ENCODE data around the gene CPED1. TPM values are rescaled to one million over a fixed set of nuclear protein-coding genes. Genes with fewer than 3 reads are reported as not detected.
"Not testable (repeated sequence)": the region's sequence is repeated elsewhere in the genome, so short reads cannot be mapped to it uniquely, and the experiment has no call there.

CPED1 gene
- total RNA-seq, 1 experiment from 2014 or later: 1.8 TPM

DNA sequence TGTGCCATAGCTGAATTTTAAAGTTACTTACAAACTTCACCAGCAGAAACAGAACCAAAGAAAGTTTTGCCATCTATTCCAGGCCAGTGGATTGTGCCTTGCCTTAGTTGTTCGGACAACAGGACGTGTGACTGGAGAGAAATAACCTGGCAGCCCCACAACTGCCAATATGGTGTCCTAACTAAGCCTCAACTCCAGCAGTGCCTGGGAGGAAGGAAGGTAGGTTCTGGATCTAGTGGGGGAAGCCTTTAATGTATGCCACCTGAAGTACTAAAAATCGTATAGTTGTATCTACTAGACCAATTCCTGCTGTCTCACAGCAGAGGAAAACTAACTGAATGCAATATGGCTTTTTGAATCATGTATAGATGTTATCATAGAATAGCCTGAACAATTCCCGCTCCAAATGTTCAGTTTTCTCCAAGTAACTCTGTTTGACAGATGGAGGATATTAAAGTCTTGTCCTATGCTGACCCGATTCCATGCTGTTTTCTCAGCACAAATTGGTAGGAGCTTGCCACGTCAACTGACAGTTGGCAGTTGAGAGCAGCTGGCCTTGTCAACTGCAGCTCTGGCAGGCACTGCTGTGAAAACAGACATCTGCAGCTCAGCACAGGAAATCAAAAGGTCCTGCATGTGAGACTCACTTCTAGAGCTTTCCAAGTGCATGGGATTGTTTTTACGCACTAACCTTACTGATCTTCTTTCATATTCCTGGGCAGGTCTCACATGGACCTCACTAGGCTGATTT, 255.8 kb downstream of the CPED1 start:
- no peak overlapping the region for H2AFZ ChIP-seq (ENCODE audit: low read length)
- TF ChIP-seq EZH2phosphoT487 (IDR thresholded peaks at IDR 0.05; ENCODE audit: borderline replicate concordance, low read length) (no peak), EZH2 (IDR thresholded peaks at IDR 0.05; ENCODE audit: low read length, unreplicated experiment) (no peak)
- TF ChIP-seq, protein P1, sequence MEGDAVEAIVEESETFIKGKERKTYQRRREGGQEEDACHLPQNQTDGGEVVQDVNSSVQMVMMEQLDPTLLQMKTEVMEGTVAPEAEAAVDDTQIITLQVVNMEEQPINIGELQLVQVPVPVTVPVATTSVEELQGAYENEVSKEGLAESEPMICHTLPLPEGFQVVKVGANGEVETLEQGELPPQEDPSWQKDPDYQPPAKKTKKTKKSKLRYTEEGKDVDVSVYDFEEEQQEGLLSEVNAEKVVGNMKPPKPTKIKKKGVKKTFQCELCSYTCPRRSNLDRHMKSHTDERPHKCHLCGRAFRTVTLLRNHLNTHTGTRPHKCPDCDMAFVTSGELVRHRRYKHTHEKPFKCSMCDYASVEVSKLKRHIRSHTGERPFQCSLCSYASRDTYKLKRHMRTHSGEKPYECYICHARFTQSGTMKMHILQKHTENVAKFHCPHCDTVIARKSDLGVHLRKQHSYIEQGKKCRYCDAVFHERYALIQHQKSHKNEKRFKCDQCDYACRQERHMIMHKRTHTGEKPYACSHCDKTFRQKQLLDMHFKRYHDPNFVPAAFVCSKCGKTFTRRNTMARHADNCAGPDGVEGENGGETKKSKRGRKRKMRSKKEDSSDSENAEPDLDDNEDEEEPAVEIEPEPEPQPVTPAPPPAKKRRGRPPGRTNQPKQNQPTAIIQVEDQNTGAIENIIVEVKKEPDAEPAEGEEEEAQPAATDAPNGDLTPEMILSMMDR (conservative IDR thresholded peaks at IDR 0.05; ENCODE audit: low read depth, low read length): no peak
- no TSS peak for BruUV-seq (replicated peaks)
- no peaks in the 10 kb centered on the region for H3K9me2 ChIP-seq (replicated peaks; ENCODE audit: low read length)
- no peaks in the 10 kb centered on the region for H3K27me3 ChIP-seq (ENCODE audit: low read length)
- H3K27ac ChIP-seq (ENCODE audit: low read length): no peak overlapping the region
- CTCF ChIA-PET: no interaction called here
- H3K9ac ChIP-seq (ENCODE audit: low read length): no peak overlapping the region
- H3F3A ChIP-seq (ENCODE audit: low read length, unreplicated experiment): no peaks in the 10 kb centered on the region
- no peak overlapping the region for H3K4me3 ChIP-seq (ENCODE audit: low read length)
- H3K4me1 ChIP-seq (ENCODE audit: insufficient read depth, low read length): no peaks in the 10 kb centered on the region
- no peak for DNase-seq
- H3K9me3 ChIP-seq (ENCODE audit: low read length): no peaks in the 10 kb centered on the region
- no peaks in the 10 kb centered on the region for H3K36me3 ChIP-seq (ENCODE audit: low read depth, low read length)
- intact Hi-C loops (cut with micrococcal nuclease): no loop called here
- POLR2A ChIA-PET (ENCODE audit: unreplicated experiment): no interaction called here
- H4K20me1 ChIP-seq (ENCODE audit: low read length): no peaks in the 10 kb centered on the region
- no peak for ATAC-seq
- H3K4me2 ChIP-seq (ENCODE audit: low read length): no peak overlapping the region
- no peaks in the 10 kb centered on the region for H3K79me2 ChIP-seq (ENCODE audit: low read length)

DNA sequence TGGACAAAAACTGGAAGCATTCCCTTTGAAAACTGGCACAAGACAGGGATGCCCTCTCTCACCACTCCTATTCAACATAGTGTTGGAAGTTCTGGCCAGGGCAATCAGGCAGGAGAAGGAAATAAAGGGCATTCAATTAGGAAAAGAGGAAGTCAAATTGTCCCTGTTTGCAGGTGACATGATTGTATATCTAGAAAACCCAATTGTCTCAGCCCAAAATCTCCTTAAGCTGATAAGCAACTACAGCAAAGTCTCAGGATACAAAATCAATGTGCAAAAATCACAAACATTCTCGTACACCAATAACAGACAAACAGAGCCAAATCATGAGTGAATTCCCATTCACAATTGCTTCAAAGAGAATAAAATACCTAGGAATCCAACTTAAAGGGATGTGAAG, 262.9 kb downstream of the CPED1 start:
- H3K79me2 ChIP-seq (ENCODE audit: low read length); intact Hi-C loops (cut with micrococcal nuclease); H2AFZ ChIP-seq (ENCODE audit: low read length); H3K9me3 ChIP-seq (ENCODE audit: low read length); ATAC-seq; H3K36me3 ChIP-seq (ENCODE audit: low read depth, low read length); H3K4me1 ChIP-seq (ENCODE audit: insufficient read depth, low read length); CTCF ChIA-PET; H3K9me2 ChIP-seq (replicated peaks; ENCODE audit: low read length); H4K20me1 ChIP-seq (ENCODE audit: low read length); H3K27me3 ChIP-seq (ENCODE audit: low read length); H3K4me3 ChIP-seq (ENCODE audit: low read length); POLR2A ChIA-PET (ENCODE audit: unreplicated experiment); H3K9ac ChIP-seq (ENCODE audit: low read length); DNase-seq; H3K4me2 ChIP-seq (ENCODE audit: low read length); H3K27ac ChIP-seq (ENCODE audit: low read length); H3F3A ChIP-seq (ENCODE audit: low read length, unreplicated experiment); BruUV-seq (replicated peaks): not testable (repeated sequence)

DNA sequence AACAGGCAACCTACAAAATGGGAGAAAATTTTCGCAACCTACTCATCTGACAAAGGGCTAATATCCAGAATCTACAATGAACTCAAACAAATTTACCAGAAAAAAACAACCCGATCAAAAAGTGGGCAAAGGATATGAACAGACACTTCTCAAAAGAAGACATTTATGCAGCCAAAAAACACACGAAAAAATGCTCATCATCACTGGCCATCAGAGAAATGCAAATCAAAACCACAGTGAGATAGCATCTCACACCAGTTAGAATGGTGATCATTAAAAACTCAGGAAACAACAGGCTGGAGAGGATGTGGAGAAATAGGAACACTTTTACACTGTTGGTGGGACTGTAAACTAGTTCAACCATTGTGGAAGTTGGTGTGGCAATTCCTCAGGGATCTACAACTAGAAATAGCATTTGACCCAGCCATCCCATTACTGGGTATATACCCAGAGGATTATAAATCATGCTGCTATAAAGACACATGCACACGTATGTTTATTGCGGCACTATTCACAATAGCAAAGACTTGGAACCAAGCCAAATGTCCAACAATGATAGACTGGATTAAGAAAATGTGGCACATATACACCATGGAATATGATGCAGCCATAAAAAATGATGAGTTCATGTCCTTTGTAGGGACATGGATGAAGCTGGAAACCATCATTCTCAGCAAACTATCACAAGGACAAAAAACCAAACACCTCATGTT, 264.2 kb downstream of the CPED1 start:
- H3K9me3 ChIP-seq (ENCODE audit: low read length); H4K20me1 ChIP-seq (ENCODE audit: low read length); H3K36me3 ChIP-seq (ENCODE audit: low read depth, low read length); DNase-seq; CTCF ChIA-PET; H3K9ac ChIP-seq (ENCODE audit: low read length); BruUV-seq (replicated peaks); intact Hi-C loops (cut with micrococcal nuclease); H3K4me3 ChIP-seq (ENCODE audit: low read length); ATAC-seq; H3K4me1 ChIP-seq (ENCODE audit: insufficient read depth, low read length); H3K4me2 ChIP-seq (ENCODE audit: low read length); H3K79me2 ChIP-seq (ENCODE audit: low read length); H3F3A ChIP-seq (ENCODE audit: low read length, unreplicated experiment); POLR2A ChIA-PET (ENCODE audit: unreplicated experiment); H3K27me3 ChIP-seq (ENCODE audit: low read length); H3K9me2 ChIP-seq (replicated peaks; ENCODE audit: low read length); H3K27ac ChIP-seq (ENCODE audit: low read length); H2AFZ ChIP-seq (ENCODE audit: low read length): not testable (repeated sequence)

Data from PC-3 (cell line).